Fibroblast of mammary gland (primary cell): ENCODE data around the gene SH3RF3.

ENCODE experiments used
- DNase-seq: peaks from one replicate; pipeline ENCODE4 v3.0.0-alpha.2; 2010; ENCODE audit warnings: low read depth
- H3K4me3 ChIP-seq: 2 replicates; pipeline ENCODE4 v1.5.1; 2011; ENCODE audit warnings: low read depth, mild to moderate bottlenecking, low read length, moderate library complexity; ENCODE audit not compliant: control insufficient read depth
- TF ChIP-seq, protein P1 (sequence below): conservative IDR thresholded peaks from 2 replicates; pipeline ENCODE4 v1.5.1; 2011; ENCODE audit warnings: low read depth, low read length, inconsistent platforms; ENCODE audit not compliant: control insufficient read depth, insufficient read depth

The SH3RF3 gene

DNA sequence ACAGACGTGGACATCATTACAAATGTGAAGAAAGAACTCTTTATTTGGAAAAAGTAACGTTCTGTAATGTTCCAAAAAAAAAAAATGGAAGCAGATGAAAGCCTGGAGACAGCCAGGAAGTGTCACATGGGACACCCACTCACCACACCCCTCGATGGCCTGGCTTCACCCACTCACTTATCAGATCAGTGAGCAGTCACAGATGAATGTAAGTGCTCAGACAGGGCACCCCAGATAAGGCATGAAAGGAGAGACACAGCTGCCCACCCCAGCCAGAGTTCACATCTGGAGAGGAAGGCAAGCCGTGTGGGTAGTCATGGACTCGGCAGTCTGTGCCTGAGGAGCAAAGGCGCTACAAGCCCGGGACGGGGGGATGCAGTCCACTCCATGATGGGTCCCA, 379.6 kb downstream of the SH3RF3 start:
- TF ChIP-seq, protein P1, sequence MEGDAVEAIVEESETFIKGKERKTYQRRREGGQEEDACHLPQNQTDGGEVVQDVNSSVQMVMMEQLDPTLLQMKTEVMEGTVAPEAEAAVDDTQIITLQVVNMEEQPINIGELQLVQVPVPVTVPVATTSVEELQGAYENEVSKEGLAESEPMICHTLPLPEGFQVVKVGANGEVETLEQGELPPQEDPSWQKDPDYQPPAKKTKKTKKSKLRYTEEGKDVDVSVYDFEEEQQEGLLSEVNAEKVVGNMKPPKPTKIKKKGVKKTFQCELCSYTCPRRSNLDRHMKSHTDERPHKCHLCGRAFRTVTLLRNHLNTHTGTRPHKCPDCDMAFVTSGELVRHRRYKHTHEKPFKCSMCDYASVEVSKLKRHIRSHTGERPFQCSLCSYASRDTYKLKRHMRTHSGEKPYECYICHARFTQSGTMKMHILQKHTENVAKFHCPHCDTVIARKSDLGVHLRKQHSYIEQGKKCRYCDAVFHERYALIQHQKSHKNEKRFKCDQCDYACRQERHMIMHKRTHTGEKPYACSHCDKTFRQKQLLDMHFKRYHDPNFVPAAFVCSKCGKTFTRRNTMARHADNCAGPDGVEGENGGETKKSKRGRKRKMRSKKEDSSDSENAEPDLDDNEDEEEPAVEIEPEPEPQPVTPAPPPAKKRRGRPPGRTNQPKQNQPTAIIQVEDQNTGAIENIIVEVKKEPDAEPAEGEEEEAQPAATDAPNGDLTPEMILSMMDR, result no peak
- no peak for DNase-seq
- H3K4me3 ChIP-seq, result no peak overlapping the region

DNA sequence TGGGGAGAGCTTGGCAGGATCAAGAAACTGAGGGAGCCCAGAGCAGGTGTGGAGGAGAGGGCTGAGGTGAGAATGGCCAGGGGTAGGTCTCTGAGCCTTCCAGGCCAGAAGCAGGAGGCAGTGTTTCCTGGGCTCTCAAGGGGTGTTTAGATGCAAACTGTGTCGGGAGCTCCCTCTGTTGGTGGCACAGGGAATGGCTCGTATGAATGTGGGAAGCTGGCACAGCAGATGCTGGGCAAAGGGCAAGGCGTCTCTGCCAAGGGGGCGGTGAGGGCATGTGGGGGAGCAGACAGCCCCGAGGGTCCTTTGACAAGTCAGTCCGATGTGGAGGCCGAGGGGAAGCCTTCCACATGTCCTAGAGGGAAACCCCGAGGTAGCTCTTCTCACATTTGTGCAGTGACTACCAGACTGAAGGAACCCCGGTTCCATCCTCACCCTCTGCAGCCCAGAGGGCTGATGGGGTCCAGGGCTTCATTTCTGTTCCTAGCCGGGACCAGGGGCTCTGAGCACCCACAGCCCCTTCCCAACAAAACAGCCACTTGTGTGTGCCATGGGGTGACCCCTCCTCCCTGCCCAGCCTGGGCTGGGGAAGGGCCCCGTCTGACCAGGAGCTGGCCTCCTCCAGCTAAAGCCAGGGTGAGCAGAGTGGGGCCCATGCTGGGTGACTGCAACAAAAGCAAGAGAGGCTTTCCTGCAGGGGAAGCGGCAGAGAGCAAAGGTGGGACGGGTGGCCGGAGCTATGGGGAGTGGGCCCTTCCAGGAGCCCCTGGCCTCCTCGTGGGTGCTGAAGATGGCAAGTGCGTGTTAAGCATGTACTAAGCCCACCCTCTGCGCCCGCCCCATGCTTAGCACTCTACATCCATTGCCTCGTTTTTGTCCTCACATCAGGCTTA, 381.4 kb downstream of the SH3RF3 start:
- DNase-seq, result peak; percentile 74
- no peak overlapping the region for H3K4me3 ChIP-seq
- TF ChIP-seq, protein P1, result peak; percentile 93

DNA sequence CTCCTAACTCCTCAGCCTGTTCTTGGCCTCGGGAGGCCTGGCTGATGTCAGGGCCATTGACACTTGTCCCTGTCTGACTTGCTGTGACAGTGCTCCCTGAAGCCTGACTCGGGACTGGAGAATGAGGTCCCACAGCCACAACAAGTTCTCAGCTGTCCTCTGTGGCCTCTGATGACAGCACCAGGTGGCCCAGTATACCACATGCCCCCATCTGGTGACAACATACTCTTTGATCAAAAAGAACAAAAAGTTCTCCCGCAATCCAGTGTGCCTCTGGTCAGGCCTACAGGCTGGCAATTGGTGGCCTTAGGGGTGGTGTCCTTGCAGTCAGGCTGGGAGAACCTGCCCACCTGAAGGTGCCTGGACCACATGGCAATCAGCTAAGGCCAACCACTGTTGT, 382.2 kb downstream of the SH3RF3 start:
- H3K4me3 ChIP-seq, result no peak overlapping the region
- DNase-seq, result no peak
- TF ChIP-seq, protein P1, result no peak

GRCh38 chr2:109512076-109512475, 383.1 kb downstream of the SH3RF3 start:
- TF ChIP-seq, protein P1, result no peak
- H3K4me3 ChIP-seq, result no peak overlapping the region
- DNase-seq, result no peak

GRCh38 chr2:109513230-109513629, 384.2 kb downstream of the SH3RF3 start:
- no peak overlapping the region for H3K4me3 ChIP-seq
- no peak for DNase-seq
- TF ChIP-seq, protein P1, result no peak

GRCh38 chr2:109513749-109514588, 385.0 kb downstream of the SH3RF3 start:
- TF ChIP-seq, protein P1, result no peak
- peak; percentile 89 for DNase-seq
- no peak overlapping the region for H3K4me3 ChIP-seq
